Adrenal gland (tissue), 12 donors: ENCODE results near the gene CHST10. TPM values are rescaled to one million over a fixed set of nuclear protein-coding genes. Genes with fewer than 3 reads are reported as not detected.
"Not testable (repeated sequence)": the region's sequence is repeated elsewhere in the genome, so short reads cannot be mapped to it uniquely, and the experiment has no call there.

Experiments used
- DNase-seq, 7 donors: peaks; one replicate each; pipeline ENCODE4 v3.0.0-alpha.2; 2019 to 2020
- H3K27ac ChIP-seq, 5 donors: fragments of 200-600 bp; sonication (generic) in 4 of 5; 1 replicate in 3 of 5; 2 replicates in 2 of 5; pipeline versions ENCODE4 v1.5.1 to v1.8.0; 2016 to 2020; ENCODE audit warnings: mild to moderate bottlenecking in 1 of 5
- H3K27me3 ChIP-seq: fragments of 200-600 bp; 2 replicates; pipeline ENCODE4 v1.8.0; 2021
- H3K36me3 ChIP-seq, 2 donors: fragments of 200-600 bp; replicated peaks in 1 of 2; 1 replicate in 1 of 2; 2 replicates in 1 of 2; pipeline versions ENCODE4 v1.5.1 to v1.8.0; 2018 to 2022
- H3K4me1 ChIP-seq, 2 donors: fragments of 200-600 bp; replicated peaks in 1 of 2; 1 replicate in 1 of 2; 2 replicates in 1 of 2; pipeline versions ENCODE4 v1.5.1 to v1.8.0; 2018 to 2021
- H3K4me3 ChIP-seq, 4 donors: fragments of 200-600 bp; sonication (generic) in 3 of 4; one replicate each; pipeline ENCODE4 v1.5.1; 2016 to 2018
- H3K9me3 ChIP-seq, 3 donors: fragments of 200-600 bp; sonication (generic) in 1 of 3; replicated peaks in 1 of 3; 1 replicate in 2 of 3; 2 replicates in 1 of 3; pipeline versions ENCODE4 v1.5.1 to v1.8.0; 2016 to 2021
- POLR2A ChIP-seq, 2 donors: fragments of 450-650 bp; IDR thresholded peaks; one replicate each; pipeline ENCODE4 v1.6.1; 2017; ENCODE audit warnings: antibody characterized with exemption in 2 of 2, mild to moderate bottlenecking in 2 of 2, moderate library complexity in 1 of 2
- WGBS, 4 donors: extraction: QIAGEN DNeasy Blood & Tissue Kit in 2 of 4; methylation state at CpG; one replicate each; pipeline versions ENCODE4 v1.1.5 to v1.1.7; 2013 to 2017; 5-methylcytosine and 5-hydroxymethylcytosine counted together
- intact Hi-C, 2 donors: fragments of 100-400 bp; cut with DNase I; formaldehyde crosslinking; loops; one replicate each; pipeline versions ENCODE4 v1.14.1 to v1.15.0; 2022 to 2023
- polyA plus RNA-seq, 3 donors: library from polyadenylated mRNA; stranded (reverse); fragments of 200-250 nt in 2 of 3; fragments of 350-450 nt in 1 of 3; fragmentation: Illumina TruSeq in 1 of 3; extraction: RNeasy Lipid Tissue Mini Kit (QIAGEN cat#74804) in 1 of 3; gene quantifications; one replicate each; pipeline ENCODE4 v1.2.3, GENCODE V29; 2013 to 2014
- small RNA-seq, 2 donors: library from RNA; depleted of rRNA; stranded (forward); fragments of <200 nt; gene quantifications; one replicate each; pipeline ENCODE3, GENCODE V24; 2016
- total RNA-seq, 9 donors: library from RNA; depleted of rRNA in 4 of 9; stranded (reverse); fragments of >200 nt in 4 of 9; fragments of 120-200 nt in 1 of 9; fragmentation: NEBNext Ultra II Directional in 1 of 9; extraction: Animal tissue kit (Norgen Biotek cat#: 25700) in 1 of 9; gene quantifications; one replicate each; pipeline versions ENCODE4 v1.1.0 to v1.2.4, GENCODE V29; 2013 to 2023
- TF ChIP-seq, protein P1 (sequence below), 6 experiments: fragments of 450-650 bp in 4 of 6; fragments of 200-600 bp in 2 of 6; sonication (generic) in 1 of 6; IDR thresholded peaks; 1 replicate in 5 of 6; 2 replicates in 1 of 6; pipeline versions ENCODE4 v1.5.1 to v1.8.0; 2016 to 2021; ENCODE audit warnings: antibody characterized with exemption in 6 of 6, mild to moderate bottlenecking in 2 of 6, moderate library complexity in 1 of 6
- donor health status: healthy with polysubstance abuse.
- donor health status: Bipolar disorder and iron deficiency.
- donor health status: DM: yes; HTN: yes; CAD: no.
- donor health status: DM: no; HTN: no; CAD: no.
- donor health status: DM: no; HTN: no; CAD: no.
- donor health status: DM: yes; HTN: yes; CAD: no.

Gene CHST10
- total and polyA plus RNA-seq, 12 donors = 5.6 to 18.4 (median 10.0) TPM

DNA sequence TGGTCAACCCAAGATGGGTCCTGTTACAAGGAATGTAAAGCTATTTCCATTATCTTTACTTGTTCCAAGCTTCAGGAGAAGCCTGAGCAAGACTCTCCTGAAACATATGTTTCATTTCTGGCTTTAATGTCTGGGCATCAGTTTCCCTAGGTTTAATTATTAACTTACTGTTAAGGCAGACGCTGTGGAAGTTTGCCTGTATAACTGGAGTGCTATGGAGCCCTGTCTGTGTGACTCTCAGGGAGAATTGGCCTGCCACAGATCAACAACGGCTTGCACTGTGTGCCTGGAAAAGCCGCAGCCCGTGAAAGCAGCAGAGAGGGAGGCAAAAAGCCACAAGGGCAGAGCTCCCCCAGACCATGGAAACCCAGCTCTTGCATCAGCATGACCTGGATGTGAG, 73.0 kb downstream of the CHST10 start:
- H3K4me1 ChIP-seq = no peaks in the 10 kb centered on the region
- no peaks in the 10 kb centered on the region for H3K36me3 ChIP-seq
- H3K4me3 ChIP-seq = no peak overlapping the region
- H3K9me3 ChIP-seq = no peaks in the 10 kb centered on the region
- intact Hi-C loops = no loop called here
- DNase-seq = no peak
- no peaks in the 10 kb centered on the region for H3K27me3 ChIP-seq
- WGBS, 4 donors = 80 to 93% (median 85%) methylated on average over 2 to 4 of the region's 4 CpGs
- TF ChIP-seq, protein P1, sequence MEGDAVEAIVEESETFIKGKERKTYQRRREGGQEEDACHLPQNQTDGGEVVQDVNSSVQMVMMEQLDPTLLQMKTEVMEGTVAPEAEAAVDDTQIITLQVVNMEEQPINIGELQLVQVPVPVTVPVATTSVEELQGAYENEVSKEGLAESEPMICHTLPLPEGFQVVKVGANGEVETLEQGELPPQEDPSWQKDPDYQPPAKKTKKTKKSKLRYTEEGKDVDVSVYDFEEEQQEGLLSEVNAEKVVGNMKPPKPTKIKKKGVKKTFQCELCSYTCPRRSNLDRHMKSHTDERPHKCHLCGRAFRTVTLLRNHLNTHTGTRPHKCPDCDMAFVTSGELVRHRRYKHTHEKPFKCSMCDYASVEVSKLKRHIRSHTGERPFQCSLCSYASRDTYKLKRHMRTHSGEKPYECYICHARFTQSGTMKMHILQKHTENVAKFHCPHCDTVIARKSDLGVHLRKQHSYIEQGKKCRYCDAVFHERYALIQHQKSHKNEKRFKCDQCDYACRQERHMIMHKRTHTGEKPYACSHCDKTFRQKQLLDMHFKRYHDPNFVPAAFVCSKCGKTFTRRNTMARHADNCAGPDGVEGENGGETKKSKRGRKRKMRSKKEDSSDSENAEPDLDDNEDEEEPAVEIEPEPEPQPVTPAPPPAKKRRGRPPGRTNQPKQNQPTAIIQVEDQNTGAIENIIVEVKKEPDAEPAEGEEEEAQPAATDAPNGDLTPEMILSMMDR (IDR thresholded peaks at IDR 0.05) = no peak
- TF ChIP-seq POLR2A (IDR thresholded peaks at IDR 0.05) = no peak
- no peak overlapping the region for H3K27ac ChIP-seq

DNA sequence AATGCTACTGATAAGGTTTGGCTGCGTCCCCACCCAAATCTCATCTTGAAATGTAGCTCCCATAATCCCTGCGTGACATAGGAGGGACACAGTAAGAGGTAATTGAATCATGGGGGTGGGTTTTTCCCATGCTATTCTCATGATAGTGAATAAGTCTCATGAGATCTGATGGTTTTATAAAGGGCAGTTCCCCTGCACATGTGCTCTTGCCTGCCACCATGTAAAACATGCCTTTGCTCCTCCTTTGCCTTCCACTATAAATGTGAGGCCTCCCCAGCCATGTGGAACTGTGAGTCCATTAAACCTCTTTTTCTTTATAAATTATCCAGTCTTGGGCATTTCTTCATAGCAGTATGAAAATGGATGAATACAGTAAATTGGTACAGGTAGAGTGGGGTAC, 75.0 kb downstream of the CHST10 start:
- H3K27ac ChIP-seq, H3K27me3 ChIP-seq, H3K36me3 ChIP-seq, intact Hi-C loops, DNase-seq, H3K4me3 ChIP-seq, H3K9me3 ChIP-seq, H3K4me1 ChIP-seq: not testable (repeated sequence)
- 91 to 100% (median 93%) methylated on average over 2 of the region's 2 CpGs for WGBS, 4 donors

Small RNA genes lying within 50 kb of the gene (small RNA-seq; reads per million reads assigned to genes)
- gene AC012493.2 = 0 reads per million in 2 donors
- 0 reads per million in 2 donors for gene AC012493.3

Other genes starting within 250 kb of the CHST10 start
- 100 to 1,000 TPM in 1 of 9 donors, 10 to 100 TPM in 8; 20.6 to 110 (median 59.4) TPM for gene LONRF2, start 95.2 kb downstream of the CHST10 start, total RNA-seq
- 10 to 100 TPM in 1 of 3 donors, 1 to 10 TPM in 2; 8.1 to 32.5 (median 8.4) TPM for gene LONRF2, start 95.2 kb downstream of the CHST10 start, polyA plus RNA-seq
- gene NMS, start 52.8 kb upstream of the CHST10 start, total RNA-seq = not detected
- not detected for gene NMS, start 52.8 kb upstream of the CHST10 start, polyA plus RNA-seq
- gene PDCL3, start 145.3 kb upstream of the CHST10 start, total RNA-seq = 10 to 100 TPM in 7 of 9 donors, 1 to 10 TPM in 2; 9.6 to 22.9 (median 17.1) TPM
- gene PDCL3, start 145.3 kb upstream of the CHST10 start, polyA plus RNA-seq = 10 to 100 TPM; 15.5 to 51.3 (median 23.4) TPM